GM21381 (cell line): ENCODE measurements around the gene SLC49A4.

ENCODE experiments used
- ATAC-seq: cut with Tn5 transposase; IDR thresholded peaks from one replicate; pipeline ENCODE4 v1.9.1; 2021; ENCODE audit warnings: mild to moderate bottlenecking, moderate library complexity; ENCODE audit not compliant: unreplicated experiment

The SLC49A4 gene

GRCh38 chr3:122898298-122898697 is 103.4 kb downstream of the SLC49A4 start:
- no peak for ATAC-seq

- no peak for ATAC-seq
These were observed 107.5 kb downstream of the SLC49A4 start for GRCh38 chr3:122902326-122902725.

GRCh38 chr3:122903171-122903570 is 108.3 kb downstream of the SLC49A4 start:
- no peak for ATAC-seq

- ATAC-seq, result no peak
These were observed 112.6 kb downstream of the SLC49A4 start for GRCh38 chr3:122907471-122907870.

- ATAC-seq, result no peak
These were observed 113.4 kb downstream of the SLC49A4 start for GRCh38 chr3:122908251-122908650.

- ATAC-seq, result no peak
These were observed 117.0 kb downstream of the SLC49A4 start for GRCh38 chr3:122911901-122912300.

GRCh38 chr3:122912772-122913538 is 118.1 kb downstream of the SLC49A4 start:
- ATAC-seq, result no peak

GRCh38 chr3:122913539-122914100 is 118.8 kb downstream of the SLC49A4 start:
- no peak for ATAC-seq

GRCh38 chr3:122915300-122916055 is 120.6 kb downstream of the SLC49A4 start:
- no peak for ATAC-seq

GRCh38 chr3:122916084-122916483 is 121.2 kb downstream of the SLC49A4 start:
- ATAC-seq, result no peak

- ATAC-seq, result no peak
These were observed 121.7 kb downstream of the SLC49A4 start for GRCh38 chr3:122916580-122916979.

- ATAC-seq, result no peak
These were observed 122.5 kb downstream of the SLC49A4 start for GRCh38 chr3:122917412-122917811.

GRCh38 chr3:122918576-122919290 is 123.9 kb downstream of the SLC49A4 start:
- ATAC-seq, result no peak

GRCh38 chr3:122919291-122919610 is 124.4 kb downstream of the SLC49A4 start:
- no peak for ATAC-seq

- no peak for ATAC-seq
These were observed 126.1 kb downstream of the SLC49A4 start for GRCh38 chr3:122920986-122921385.

- no peak for ATAC-seq
These were observed 127.2 kb downstream of the SLC49A4 start for GRCh38 chr3:122921791-122922651.

- no peak for ATAC-seq
These were observed 128.7 kb downstream of the SLC49A4 start for GRCh38 chr3:122923611-122924010.

- no peak for ATAC-seq
These were observed 129.2 kb downstream of the SLC49A4 start for GRCh38 chr3:122924056-122924455.

GRCh38 chr3:122925756-122926155 is 130.9 kb downstream of the SLC49A4 start:
- ATAC-seq, result no peak

- no peak for ATAC-seq
These were observed 131.5 kb downstream of the SLC49A4 start for GRCh38 chr3:122926322-122926721.
